Activated CD4-positive, alpha-beta T cell treated with anti-CD3 and anti-CD28 coated beads for 24 hours (primary cell): ENCODE measurements around the gene LRRN4.
"Not testable (repeated sequence)": the region's sequence is repeated elsewhere in the genome, so short reads cannot be mapped to it uniquely, and the experiment has no call there.

ENCODE experiments used
- DNase-seq, 2 donors: peaks; one replicate each; pipeline ENCODE4 v3.0.0-alpha.2; 2020; ENCODE audit warnings: low read depth in 2 of 2

Gene LRRN4

GRCh38 chr20:6058684-6059295 lies 4.9 kb upstream of the LRRN4 start:
- DNase-seq = no peak

DNA sequence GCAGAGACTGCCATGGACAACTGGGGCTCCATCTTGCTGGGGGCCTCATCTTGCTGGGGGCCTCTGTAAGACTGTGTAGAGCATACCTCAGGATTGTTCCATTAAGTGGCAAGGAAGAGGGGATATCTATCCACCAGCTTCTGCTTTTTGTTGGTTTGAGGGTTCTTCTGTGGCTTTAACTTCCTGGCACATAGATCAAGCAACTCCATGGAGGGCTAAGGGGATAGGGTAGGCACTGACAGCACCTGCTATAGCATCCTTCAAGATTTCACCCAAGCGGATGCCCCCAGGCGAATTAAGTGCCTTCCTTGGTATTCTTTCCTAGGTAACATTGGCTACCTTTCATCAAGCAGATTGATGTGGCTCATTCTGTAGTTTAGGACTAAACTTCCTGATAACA lies 3.8 kb upstream of the LRRN4 start:
- DNase-seq = no peak

GRCh38 chr20:6057139-6057538 lies 3.3 kb upstream of the LRRN4 start:
- no peak for DNase-seq

DNA sequence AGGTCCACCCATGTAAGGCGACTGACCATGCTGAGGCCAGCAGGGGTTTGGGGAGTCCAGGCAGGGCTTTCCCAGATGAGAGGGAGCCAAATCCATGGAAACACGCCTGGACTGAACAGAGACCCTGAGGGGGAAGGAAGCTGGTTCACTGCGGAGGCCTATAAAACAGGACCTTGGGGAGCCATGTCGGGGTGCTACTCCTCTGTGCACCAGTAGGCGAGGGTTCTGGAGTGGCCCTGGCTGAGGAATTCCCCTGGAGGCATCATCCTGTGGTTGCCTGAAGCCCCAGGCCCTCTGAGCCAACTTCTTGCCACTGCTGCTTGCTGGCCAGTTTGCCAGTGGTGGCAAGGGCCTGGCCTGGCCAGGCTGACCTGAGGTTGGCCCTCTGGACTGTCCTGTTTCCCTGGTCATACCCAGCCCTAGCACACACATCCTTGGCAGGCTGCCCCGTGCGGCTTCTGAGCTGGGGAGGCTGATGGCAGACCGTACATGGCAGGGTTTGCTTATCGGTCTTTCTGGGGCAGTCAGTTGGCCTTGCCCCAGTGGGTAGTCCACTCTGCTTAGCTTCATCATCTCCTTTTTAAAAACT lies 2.2 kb upstream of the LRRN4 start:
- DNase-seq = no peak

DNA sequence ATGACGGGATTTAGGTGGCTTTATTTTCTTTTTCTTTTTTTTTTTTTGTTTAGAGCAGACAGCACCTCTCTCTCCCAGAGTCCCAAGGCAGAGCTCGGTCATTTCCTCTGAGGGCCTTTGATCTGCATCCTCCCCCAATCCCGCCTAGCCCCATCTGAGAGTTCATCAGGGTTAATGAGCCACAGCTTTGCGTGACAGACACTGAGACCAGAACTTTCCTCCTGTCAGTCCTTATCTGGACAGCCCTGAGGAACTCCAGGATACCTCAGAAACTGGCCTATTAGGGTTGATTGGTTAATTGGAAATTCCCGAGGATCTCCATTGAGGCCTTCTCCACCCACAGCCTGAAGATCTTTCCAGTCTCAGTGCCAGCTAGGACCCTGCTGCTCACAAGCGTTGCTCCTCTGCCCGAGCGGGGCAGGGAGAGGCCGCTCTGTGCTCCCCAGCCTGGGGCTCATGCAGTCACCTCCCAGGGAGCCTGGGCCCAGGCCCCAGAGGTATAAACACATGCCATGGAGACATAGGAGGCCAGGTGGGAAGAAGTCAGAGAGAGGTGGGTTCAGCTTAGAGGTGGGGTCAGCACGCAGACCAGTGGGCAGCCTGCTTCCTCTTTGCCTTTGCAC lies 1.4 kb upstream of the LRRN4 start:
- no peak for DNase-seq

DNA sequence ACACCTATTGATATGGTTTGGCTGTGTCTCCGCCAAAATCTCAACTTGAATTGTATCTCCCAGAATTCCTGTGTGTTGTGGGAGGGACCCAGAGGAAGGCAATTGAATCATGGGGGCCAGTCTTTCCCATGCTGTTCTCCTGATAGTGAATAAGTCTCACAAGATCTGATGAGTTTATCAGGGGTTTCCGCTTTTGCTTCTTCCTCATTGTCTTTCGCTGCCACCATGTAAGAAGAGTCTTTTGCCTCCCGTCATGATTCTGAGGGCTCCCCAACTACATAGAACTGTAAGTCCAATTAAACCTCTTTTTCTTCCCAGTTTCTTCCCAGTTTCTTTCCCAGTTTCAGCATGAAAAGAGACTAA lies 810 bp upstream of the LRRN4 start:
- not testable (repeated sequence) for DNase-seq

DNA sequence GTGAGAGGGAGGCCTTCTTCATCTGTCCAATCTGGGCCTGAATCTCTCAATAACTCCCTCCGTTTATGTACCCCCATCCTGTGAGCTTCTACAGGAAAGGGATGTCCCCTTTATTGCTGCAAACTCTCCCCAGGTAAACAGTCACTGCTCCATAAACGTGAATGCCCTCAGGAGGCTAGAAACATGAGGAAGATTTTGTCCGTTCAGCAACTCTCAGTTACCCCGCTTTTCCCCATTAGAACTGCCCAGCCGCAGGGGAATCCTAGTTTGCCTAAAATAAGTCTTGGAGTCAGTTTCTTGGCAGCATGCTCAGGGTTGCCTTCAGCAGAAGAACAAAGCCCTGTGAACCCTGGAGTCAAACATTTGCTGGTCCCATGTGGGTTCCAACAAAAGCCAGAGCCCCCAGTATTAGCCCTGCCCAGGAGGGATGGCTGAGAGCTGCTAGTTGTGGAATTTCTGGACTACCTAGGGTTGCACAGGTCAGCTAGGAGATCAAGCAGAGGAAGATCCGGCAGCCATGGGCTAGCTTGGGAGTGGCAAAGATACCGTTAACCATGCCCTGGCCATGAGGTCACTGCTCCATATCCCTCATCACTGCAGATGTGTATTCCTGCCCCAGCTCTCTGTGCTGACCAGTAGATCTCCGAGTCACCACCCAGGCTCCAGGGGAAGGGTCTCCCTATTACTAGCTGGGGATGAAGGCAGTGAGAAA lies 640 bp downstream of the LRRN4 start:
- no peak for DNase-seq

DNA sequence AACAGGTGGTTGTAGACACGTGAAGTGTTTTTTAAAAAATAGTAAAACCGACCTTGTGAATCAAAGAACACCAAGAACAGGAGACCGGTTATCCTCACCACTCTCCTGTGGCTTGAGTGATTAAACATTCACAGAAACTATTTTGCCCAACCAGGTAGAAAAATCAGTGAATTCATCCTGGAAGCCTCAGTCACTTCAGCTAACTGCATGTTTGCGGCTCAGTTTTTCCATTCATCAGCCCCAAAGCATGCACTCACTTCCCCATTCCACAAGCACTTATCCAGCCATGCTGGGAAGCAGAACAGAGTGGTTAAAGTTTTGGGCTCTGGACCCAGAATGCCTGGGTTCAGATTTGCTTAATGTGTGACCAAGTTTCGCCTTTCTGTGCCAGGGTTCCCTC lies 2.4 kb downstream of the LRRN4 start:
- DNase-seq = no peak

GRCh38 chr20:6048391-6048790 lies 5.5 kb downstream of the LRRN4 start:
- DNase-seq = no peak

DNA sequence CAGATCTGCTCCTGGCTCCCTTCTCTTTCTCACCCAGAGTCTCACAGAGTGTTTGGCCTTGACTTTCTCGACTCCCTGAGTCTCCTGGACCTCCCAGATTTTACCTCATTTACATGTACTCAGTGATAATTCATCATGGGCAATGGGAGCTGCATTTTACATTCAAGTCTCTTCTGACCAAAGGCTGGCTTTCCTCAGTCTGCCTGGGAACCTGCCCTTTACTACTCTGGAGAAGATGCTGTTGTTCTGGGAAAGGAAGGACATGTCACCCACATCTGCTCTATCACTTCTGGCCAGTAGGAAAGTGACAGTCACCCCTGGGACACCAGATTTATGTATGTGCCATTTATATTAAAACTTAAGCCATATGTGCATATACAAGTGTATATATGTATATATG lies 7.4 kb downstream of the LRRN4 start:
- DNase-seq = no peak

GRCh38 chr20:6045566-6045965 lies 8.3 kb downstream of the LRRN4 start:
- DNase-seq = no peak

DNA sequence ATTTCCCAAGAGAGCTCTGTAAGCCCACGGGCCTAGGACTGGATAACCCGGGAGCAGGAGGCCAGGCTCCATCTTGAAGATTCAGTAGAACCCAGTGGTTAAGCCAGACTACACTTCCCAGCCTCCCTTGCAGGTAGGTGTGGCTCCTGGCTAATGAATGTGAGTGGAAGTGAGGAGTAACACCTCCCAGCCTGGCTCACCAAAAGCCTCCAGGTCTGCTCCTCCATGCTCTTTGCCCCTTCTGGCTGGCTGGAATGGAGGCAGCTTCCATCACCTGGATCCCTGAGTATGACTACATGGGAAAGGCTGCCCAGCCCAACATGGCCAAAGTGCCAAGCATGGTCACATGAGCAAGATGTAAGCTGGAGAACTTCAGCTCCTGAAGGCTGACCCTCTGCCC lies 9.7 kb downstream of the LRRN4 start:
- no peak for DNase-seq

DNA sequence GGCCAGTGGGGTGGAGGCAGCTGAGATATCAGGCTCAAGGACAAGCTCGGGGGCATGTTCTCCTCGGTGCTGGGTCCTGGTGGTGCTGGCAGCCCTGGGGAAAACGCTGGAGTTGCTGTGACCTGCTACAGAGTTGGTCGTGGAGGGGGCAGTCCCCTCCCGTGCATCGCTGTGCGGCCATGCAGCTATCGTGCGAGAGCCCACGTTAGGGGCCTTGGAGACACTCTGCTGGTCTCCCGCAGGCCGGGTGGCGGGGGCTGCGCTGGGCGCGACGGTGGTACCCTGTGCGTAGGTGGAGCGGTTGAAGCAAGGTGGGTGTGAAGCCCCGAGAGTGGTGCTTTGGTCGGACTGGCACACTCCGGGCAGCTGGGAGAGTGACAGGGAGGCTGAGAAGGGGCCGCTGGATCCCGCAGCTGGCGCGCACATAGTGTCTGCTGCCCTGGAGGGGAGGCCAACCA lies 12.0 kb downstream of the LRRN4 start:
- DNase-seq = no peak

GRCh38 chr20:6040958-6041807 lies 12.7 kb downstream of the LRRN4 start:
- DNase-seq = no peak

- DNase-seq = no peak
Observed at GRCh38 chr20:6040540-6040939, 13.3 kb downstream of the LRRN4 start.

DNA sequence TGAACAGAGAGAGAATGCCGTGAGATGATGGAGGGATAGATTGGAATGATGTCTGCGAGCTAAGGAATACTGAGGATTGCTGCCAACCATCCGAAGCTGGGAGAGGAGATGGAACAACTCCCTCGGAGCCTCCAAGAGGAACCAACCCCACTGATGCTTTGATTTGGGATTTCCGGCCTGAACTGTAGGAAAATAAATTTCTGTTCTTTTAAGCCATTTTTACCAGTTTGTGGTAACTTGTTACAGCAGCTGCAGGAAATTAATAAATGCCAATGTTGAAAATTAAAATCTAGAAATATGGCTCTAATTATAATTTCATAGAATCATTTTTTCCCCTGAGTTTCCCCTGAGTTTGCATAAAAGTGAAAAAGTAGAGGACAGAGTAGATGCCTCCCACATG lies 14.1 kb downstream of the LRRN4 start:
- DNase-seq = no peak

GRCh38 chr20:6038256-6038655 lies 15.6 kb downstream of the LRRN4 start:
- no peak for DNase-seq

DNA sequence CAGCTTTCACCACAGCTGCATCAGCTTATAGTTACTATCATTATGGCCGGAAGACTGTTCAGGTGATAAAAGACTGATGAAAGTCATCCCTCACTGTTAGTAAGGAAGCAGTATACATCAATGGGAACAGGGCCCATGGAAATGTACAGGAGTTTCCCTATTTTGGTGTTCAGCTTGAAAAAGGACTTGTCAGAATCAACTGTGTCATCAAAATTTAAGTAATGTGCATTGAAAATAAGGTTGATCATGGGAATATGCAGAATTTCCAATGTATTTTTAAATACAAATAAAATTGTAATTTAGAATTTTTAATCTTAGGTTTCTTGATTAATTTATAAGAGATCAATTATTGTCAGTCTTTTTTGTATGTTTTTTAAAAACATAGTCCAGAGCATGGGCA lies 16.8 kb downstream of the LRRN4 start:
- no peak for DNase-seq

DNA sequence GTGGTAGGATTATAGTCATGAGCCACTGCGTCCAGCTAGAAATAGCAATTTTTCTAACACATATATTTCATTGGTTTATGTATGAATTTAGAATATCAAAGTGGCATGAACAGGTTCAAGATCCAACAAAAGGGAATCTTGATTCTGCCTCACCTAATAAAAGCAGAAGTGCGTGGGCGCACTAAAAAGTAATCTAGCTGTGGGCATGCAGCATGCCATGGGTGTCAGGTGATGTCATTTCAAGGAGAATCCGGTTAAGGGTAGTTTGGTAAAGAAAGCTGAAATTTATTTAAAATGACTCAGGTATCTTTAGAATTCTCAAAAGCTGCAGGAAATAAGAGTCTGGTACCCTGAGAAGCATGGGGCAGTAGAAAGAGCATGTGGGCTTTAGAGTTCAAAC lies 17.6 kb downstream of the LRRN4 start:
- no peak for DNase-seq

DNA sequence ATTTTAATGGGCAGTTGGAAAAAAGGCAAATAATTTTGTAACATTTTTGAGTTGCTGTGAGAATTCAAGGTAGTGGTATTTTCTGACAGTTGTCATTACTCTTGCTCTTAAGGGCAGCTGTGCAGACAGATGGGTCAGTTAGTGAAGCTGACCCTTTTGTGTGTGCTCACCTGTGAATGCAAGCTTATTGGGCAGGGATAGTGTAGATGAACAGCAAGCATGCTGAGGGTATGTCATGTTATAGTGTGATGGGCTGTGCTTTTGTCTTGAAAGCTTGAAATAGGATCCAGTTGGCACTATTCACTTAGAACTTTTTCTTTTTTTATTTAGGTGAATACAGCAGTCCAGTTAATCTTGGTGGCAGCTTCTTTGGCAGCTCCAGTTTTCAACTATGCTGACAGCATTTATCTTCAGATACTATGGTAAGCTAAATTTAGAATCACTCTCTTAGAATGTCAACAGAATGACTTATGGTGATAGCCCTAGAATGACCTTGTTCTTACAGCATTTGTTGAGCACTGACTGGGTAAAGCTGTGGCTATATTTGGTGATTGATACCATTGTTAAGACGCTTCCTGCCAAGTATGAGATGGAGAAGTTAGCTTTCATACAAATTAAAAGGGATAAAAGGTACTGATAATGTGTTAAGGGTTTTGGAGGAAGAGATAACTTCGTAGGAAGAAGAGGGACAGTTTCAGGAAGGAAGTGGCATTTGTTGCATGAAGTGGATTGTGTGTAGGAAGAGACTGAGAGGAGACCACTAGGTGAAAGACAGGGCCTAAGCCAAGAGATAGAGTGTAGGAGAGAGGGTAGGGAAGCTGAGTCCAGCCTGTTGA lies 19.5 kb downstream of the LRRN4 start:
- no peak for DNase-seq

DNA sequence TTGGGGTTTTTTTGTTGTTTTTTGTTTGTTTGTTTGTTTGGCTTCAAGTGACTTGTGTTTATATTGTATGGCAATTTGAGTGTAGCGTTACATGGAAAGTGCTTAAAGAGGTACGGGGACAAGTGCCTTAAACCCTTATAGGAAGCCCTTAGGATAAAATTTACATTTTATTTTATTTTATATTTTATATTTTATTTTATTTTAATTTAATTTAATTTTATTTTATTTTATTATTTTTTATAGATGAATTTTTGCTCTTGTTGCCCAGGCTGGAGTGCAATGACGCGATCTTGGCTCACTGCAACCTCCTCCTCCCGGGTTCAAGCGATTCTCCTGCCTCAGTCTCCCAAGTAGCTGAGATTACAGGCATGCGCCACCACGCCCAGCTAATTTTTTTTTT lies 21.0 kb downstream of the LRRN4 start:
- DNase-seq = not testable (repeated sequence)
